Activated T-helper 1 cell treated with anti-CD3 and anti-CD28 coated beads, Interleukin-12 subunit alpha, Interleukin-12 subunit beta, Interleukin-2, Interleukin-4 antibody, amounts not matched to agents 30 ng/mL and 10 ng/mL and 1 ng/mL, durations not matched to agents 14 hours and 24 hours and 36 hours (primary cell): ENCODE measurements around the gene ARSB. TPM values are rescaled to one million over a fixed set of nuclear protein-coding genes. Genes with fewer than 3 reads are reported as not detected.

Source experiments
- DNase-seq: peaks from one replicate; pipeline ENCODE4 v3.0.0; 2021; ENCODE audit warnings: low spot score
- H3K27ac Mint-ChIP-seq: one replicate; pipeline ENCODE4 v1.8.0; 2021; ENCODE audit warnings: mild to moderate bottlenecking, mixed read lengths
- H3K27me3 Mint-ChIP-seq: one replicate; pipeline ENCODE4 v1.8.0; 2022; ENCODE audit warnings: mild to moderate bottlenecking, moderate library complexity, mixed read lengths; ENCODE audit not compliant: insufficient read depth
- H3K36me3 Mint-ChIP-seq: one replicate; pipeline ENCODE4 v1.8.0; 2021; ENCODE audit warnings: low read depth, mixed read lengths
- H3K4me1 Mint-ChIP-seq: one replicate; pipeline ENCODE4 v1.8.0; 2021; ENCODE audit warnings: low read depth, mixed read lengths
- H3K4me3 Mint-ChIP-seq: one replicate; pipeline ENCODE4 v1.8.0; 2021; ENCODE audit warnings: mild to moderate bottlenecking, moderate library complexity, mixed read lengths
- H3K9me3 Mint-ChIP-seq: one replicate; pipeline ENCODE4 v1.8.0; 2021; ENCODE audit warnings: mixed read lengths
- intact Hi-C: fragments of 100-400 bp; cut with micrococcal nuclease; formaldehyde crosslinking; loops from one replicate; pipeline ENCODE4 v1.15.1; 2024
- total RNA-seq: library from RNA; stranded (reverse); gene quantifications from 2 replicates; pipeline ENCODE4 v1.2.3, GENCODE V29; 2022

Gene ARSB
- total RNA-seq: 11.3 and 13.8 TPM in 2 replicates

- Mint-ChIP-seq H3K27ac (peak within 1 kb of the TSS; percentile 98), H3K36me3 (no peaks in the 10 kb centered on the region)
- intact Hi-C loops: loop anchor here (1.0 to 10.0 kb wide), 12 partner anchors 32 to 1670 kb away; partner anchors contain the start of genes AP3B1, DHFR, JMY and MSH3
These were observed at the start of gene ARSB for GRCh38 chr5:78985116-78985724. Gene ARSB (minus strand): TSS chr5:78985310. CDS start chr5:78985248, 62 bp downstream.

GRCh38 chr5:79032782-79033181 is 47.7 kb upstream of the ARSB start:
- intact Hi-C loops: no loop called here
- Mint-ChIP-seq H3K36me3 (no peaks in the 10 kb centered on the region), H3K9me3 (no peaks in the 10 kb centered on the region), H3K27me3 (peaks cover 4% of the 10 kb centered on the region), H3K4me1 (no peaks in the 10 kb centered on the region), H3K4me3 (no peak overlapping the region), H3K27ac (no peak overlapping the region)
- no peak for DNase-seq

More at GRCh38 chr5:78985116-78985724, at the start of gene ARSB:
- H3K4me1 Mint-ChIP-seq: peaks cover 37% of the 10 kb centered on the region
- peak; percentile 39 for DNase-seq
- H3K4me3 Mint-ChIP-seq: peak within 1 kb of the TSS; percentile 95
- H3K9me3 Mint-ChIP-seq: no peaks in the 10 kb centered on the region
- peaks cover 10% of the 10 kb centered on the region for H3K27me3 Mint-ChIP-seq

GRCh38 chr5:79032031-79032695 is 47.1 kb upstream of the ARSB start:
- Mint-ChIP-seq H3K27me3 (peaks cover 4% of the 10 kb centered on the region), H3K9me3 (no peaks in the 10 kb centered on the region), H3K4me3 (no peak overlapping the region), H3K36me3 (no peaks in the 10 kb centered on the region), H3K4me1 (no peaks in the 10 kb centered on the region), H3K27ac (no peak overlapping the region)
- intact Hi-C loops: no loop called here
- no peak for DNase-seq

- Mint-ChIP-seq H3K4me1 (no peaks in the 10 kb centered on the region), H3K27me3 (peaks cover 10% of the 10 kb centered on the region)
- intact Hi-C loops: no loop called here
These were observed 46.4 kb upstream of the ARSB start for GRCh38 chr5:79031485-79031867.

GRCh38 chr5:79030663-79031484 is 45.8 kb upstream of the ARSB start:
- peaks cover 16% of the 10 kb centered on the region for H3K27me3 Mint-ChIP-seq
- no peak for DNase-seq
- H3K4me1 Mint-ChIP-seq: no peaks in the 10 kb centered on the region
- no peak overlapping the region for H3K27ac Mint-ChIP-seq
- H3K36me3 Mint-ChIP-seq: no peaks in the 10 kb centered on the region
- intact Hi-C loops: no loop called here
- no peak overlapping the region for H3K4me3 Mint-ChIP-seq
- no peaks in the 10 kb centered on the region for H3K9me3 Mint-ChIP-seq

More at GRCh38 chr5:79031485-79031867, 46.4 kb upstream of the ARSB start:
- Mint-ChIP-seq H3K9me3 (no peaks in the 10 kb centered on the region), H3K36me3 (no peaks in the 10 kb centered on the region), H3K4me3 (no peak overlapping the region), H3K27ac (no peak overlapping the region)
- DNase-seq: no peak

GRCh38 chr5:79025054-79025472 is 40.0 kb upstream of the ARSB start:
- Mint-ChIP-seq H3K27me3 (peaks cover 63% of the 10 kb centered on the region), H3K36me3 (no peaks in the 10 kb centered on the region)

GRCh38 chr5:79023947-79024346 is 38.8 kb upstream of the ARSB start:
- intact Hi-C loops: loop anchor here (10.0 kb wide), 1 partner anchor 841 kb away; no protein-coding TSS in a partner anchor
- no peak overlapping the region for H3K4me3 Mint-ChIP-seq

More at GRCh38 chr5:79025054-79025472, 40.0 kb upstream of the ARSB start:
- intact Hi-C loops: loop anchor here (1.0 to 10.0 kb wide), 4 partner anchors 85 to 1057 kb away; no protein-coding TSS in a partner anchor
- Mint-ChIP-seq H3K27ac (no peak overlapping the region), H3K4me3 (peak overlapping the region; percentile 21), H3K9me3 (no peaks in the 10 kb centered on the region), H3K4me1 (peaks cover 6% of the 10 kb centered on the region)
- peak; percentile 1 for DNase-seq

GRCh38 chr5:79023348-79023747 is 38.2 kb upstream of the ARSB start:
- Mint-ChIP-seq H3K27me3 (peaks cover 66% of the 10 kb centered on the region), H3K4me1 (peaks cover 6% of the 10 kb centered on the region), H3K4me3 (no peak overlapping the region), H3K27ac (no peak overlapping the region), H3K9me3 (no peaks in the 10 kb centered on the region), H3K36me3 (no peaks in the 10 kb centered on the region)
- no peak for DNase-seq
- intact Hi-C loops: loop anchor here (10.0 kb wide), 1 partner anchor 841 kb away; no protein-coding TSS in a partner anchor

More at GRCh38 chr5:79023947-79024346, 38.8 kb upstream of the ARSB start:
- DNase-seq: no peak
- H3K27ac Mint-ChIP-seq: no peak overlapping the region
- no peaks in the 10 kb centered on the region for H3K36me3 Mint-ChIP-seq
- H3K9me3 Mint-ChIP-seq: no peaks in the 10 kb centered on the region
- H3K27me3 Mint-ChIP-seq: peaks cover 66% of the 10 kb centered on the region
- peaks cover 6% of the 10 kb centered on the region for H3K4me1 Mint-ChIP-seq

GRCh38 chr5:79022771-79023170 is 37.7 kb upstream of the ARSB start:
- H3K27me3 Mint-ChIP-seq: peaks cover 66% of the 10 kb centered on the region
- intact Hi-C loops: loop anchor here (10.0 kb wide), 1 partner anchor 842 kb away; no protein-coding TSS in a partner anchor
- H3K36me3 Mint-ChIP-seq: no peaks in the 10 kb centered on the region
- no peak overlapping the region for H3K27ac Mint-ChIP-seq
- H3K4me3 Mint-ChIP-seq: no peak overlapping the region
- peaks cover 6% of the 10 kb centered on the region for H3K4me1 Mint-ChIP-seq
- no peaks in the 10 kb centered on the region for H3K9me3 Mint-ChIP-seq
- DNase-seq: no peak

GRCh38 chr5:79021753-79022152 is 36.6 kb upstream of the ARSB start:
- intact Hi-C loops: loop anchor here (1.0 to 10.0 kb wide), 6 partner anchors 37 to 843 kb away; partner anchors contain the start of gene ARSB
- Mint-ChIP-seq H3K36me3 (no peaks in the 10 kb centered on the region), H3K4me3 (no peak overlapping the region)

GRCh38 chr5:79020861-79021561 is 35.9 kb upstream of the ARSB start:
- Mint-ChIP-seq H3K27ac (no peak overlapping the region), H3K27me3 (peaks cover 59% of the 10 kb centered on the region), H3K4me1 (peaks cover 6% of the 10 kb centered on the region), H3K9me3 (no peaks in the 10 kb centered on the region), H3K4me3 (no peak overlapping the region), H3K36me3 (no peaks in the 10 kb centered on the region)
- no peak for DNase-seq
- intact Hi-C loops: loop anchor here (1.0 to 10.0 kb wide), 6 partner anchors 36 to 844 kb away; partner anchors contain the start of gene ARSB

More at GRCh38 chr5:79021753-79022152, 36.6 kb upstream of the ARSB start:
- no peak for DNase-seq
- no peaks in the 10 kb centered on the region for H3K9me3 Mint-ChIP-seq
- H3K27me3 Mint-ChIP-seq: peaks cover 64% of the 10 kb centered on the region
- H3K4me1 Mint-ChIP-seq: peaks cover 6% of the 10 kb centered on the region
- no peak overlapping the region for H3K27ac Mint-ChIP-seq

- Mint-ChIP-seq H3K27ac (no peak overlapping the region), H3K9me3 (peaks cover 7% of the 10 kb centered on the region), H3K4me3 (no peak overlapping the region), H3K27me3 (peaks cover 26% of the 10 kb centered on the region), H3K4me1 (no peaks in the 10 kb centered on the region), H3K36me3 (no peaks in the 10 kb centered on the region)
- intact Hi-C loops: no loop called here
- DNase-seq: no peak
These were observed 29.5 kb upstream of the ARSB start for GRCh38 chr5:79014631-79015030.
